Stimulated activated CD4-positive, alpha-beta T cell treated with anti-CD3 and anti-CD28 coated beads, Interleukin-12 subunit alpha, Interleukin-12 subunit beta, amount 100 ng/mL, for 48 hours (primary cell): ENCODE data around the gene C11orf24.
"Not testable (repeated sequence)": the region's sequence is repeated elsewhere in the genome, so short reads cannot be mapped to it uniquely, and the experiment has no call there.

Experiments used
- DNase-seq, 3 donors: peaks; one replicate each; pipeline ENCODE4 v3.0.0-alpha.2; 2020; ENCODE audit warnings: low read depth in 2 of 3, low spot score in 1 of 3

The C11orf24 gene

DNA sequence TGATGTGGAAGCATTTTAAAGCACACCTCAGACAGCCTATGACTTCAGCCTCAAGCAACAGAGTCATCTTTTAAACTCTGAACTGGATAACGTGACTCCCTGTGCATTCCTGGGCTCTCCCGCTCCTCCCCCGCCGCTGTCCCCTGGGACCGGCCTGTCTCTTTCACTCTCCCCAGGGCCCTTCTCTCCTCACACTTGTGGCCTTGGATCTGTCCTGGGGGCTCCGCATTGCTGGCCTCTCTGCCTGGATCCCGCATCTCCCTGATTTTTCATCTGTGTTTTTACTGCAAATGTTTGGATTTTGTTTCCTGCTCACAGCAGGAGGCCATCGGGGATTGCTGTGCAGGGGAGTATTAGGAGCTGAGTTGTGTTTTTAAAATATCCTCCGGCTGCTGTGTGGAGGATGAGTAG lies 15.4 kb downstream of the C11orf24 start:
- no peak for DNase-seq

DNA sequence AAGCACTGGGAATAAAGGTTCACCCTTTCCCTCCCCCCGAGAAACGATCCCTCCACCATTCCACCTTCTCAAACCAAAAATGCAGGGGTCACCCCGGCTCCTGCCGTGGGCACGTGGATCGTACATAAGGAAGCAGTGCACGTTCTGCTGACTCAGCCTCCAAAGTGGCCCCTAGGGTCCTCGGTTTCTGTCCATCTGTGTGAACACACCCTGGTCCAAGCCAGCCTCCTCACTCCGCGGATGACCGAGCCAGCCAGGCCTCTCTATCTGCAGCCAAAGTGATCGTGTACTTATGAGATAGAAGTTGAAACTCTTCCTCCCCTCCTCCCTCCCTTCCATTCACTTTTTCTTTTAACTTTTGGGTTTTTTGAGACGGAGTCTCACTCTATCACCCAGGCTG lies 16.2 kb downstream of the C11orf24 start:
- DNase-seq, result no peak

DNA sequence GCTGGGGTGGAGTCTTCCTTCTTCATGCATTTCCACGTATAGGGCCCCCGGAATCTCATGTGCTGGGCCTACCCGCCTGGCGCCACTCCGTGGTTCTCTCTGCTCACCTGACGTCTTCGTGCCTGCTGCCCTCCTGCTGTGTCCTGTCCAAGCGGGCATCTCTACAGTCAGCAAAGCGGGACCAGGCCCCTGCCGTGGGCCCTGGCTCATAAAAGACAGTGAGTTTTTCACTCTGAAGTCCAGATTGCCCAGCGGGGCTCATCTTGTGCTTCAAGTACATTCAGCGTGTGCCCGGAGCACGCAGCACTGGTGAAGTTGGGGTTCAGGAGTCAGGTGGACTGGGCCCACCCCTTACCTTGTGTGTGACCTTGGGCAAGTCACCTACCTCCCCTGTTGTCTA lies 17.4 kb downstream of the C11orf24 start:
- no peak for DNase-seq

DNA sequence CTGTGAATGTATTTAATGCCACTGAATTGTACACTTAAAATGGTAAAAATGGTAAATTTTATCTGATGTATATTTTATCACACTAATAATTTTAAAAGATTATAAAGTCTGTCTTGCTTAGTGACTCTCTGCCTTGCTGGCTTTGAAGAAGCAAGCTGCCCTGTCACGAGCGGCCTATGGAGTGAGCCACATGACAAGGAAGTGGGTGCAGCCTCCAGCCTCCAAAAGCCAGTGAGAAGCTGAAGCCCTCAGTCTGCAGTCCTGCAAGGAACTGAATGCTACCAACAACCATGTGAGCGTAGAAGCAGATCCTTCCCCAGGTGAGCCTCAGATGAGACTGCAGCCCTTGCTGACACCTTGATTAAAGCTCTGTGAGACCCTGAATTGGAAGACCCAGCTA lies 20.0 kb downstream of the C11orf24 start:
- DNase-seq, result no peak

DNA sequence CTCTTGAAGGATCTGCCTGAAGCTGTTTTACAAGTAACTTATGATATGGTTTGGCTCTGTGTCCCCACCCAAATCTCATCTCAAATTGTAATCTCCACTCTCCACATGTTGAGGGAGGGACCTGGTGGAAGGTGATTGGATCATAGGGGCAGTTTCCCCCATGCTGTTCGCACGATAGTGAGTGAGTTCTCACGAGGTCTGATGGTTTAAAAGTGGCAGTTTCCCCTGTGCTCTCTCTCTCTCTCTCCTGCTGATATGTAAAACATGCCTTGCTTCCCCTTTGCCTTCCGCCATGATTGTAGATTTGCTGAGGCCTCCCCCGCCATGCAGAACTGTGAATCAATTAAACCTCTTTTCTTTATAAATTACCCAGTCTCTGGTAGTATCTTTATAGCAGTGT lies 26.9 kb downstream of the C11orf24 start:
- DNase-seq, result not testable (repeated sequence)

- not testable (repeated sequence) for DNase-seq
Measured at GRCh38 chr11:68243847-68244246, 27.9 kb downstream of the C11orf24 start.

GRCh38 chr11:68242616-68243015 lies 29.2 kb downstream of the C11orf24 start:
- DNase-seq, result no peak

DNA sequence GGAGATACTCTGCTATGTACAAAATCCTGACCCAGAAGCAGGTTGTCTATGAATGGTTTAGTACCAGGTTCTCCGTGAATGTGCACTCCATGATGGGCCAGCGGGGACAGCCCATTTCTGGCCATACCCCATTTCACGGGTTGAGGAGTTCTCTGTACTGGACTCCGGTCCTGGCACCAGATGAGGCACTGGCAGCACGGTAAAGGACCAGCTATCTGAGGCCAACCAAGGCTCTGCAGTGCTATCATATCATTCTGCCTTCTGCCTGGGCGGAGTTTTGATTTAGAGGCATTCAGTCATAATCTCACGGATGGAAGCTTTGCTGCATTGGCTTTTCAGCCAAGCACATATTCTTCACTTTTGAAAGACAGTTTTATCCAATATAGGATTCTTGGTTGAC lies 40.2 kb downstream of the C11orf24 start:
- no peak for DNase-seq

GRCh38 chr11:68229601-68230000 lies 42.2 kb downstream of the C11orf24 start:
- DNase-seq, result no peak

DNA sequence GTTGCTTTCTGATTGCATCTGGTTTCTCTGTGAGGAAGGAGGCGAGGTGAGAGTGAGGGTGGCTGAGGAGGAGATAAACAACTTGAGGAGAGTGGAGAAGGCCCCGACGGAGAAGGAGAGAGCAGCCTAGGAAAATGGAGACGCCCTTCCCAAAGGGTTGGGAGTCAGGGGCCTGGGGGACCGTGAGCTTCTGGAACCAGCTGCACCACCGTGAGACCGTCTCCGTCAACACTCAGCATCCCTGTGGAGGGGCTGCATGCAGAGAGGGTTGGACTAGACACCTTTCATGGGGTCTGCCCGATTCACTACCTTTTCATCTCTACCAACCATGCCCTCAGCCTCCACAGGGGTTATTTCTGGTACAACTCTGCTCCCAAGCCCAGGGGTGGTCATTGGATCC lies 45.4 kb downstream of the C11orf24 start:
- DNase-seq, result no peak

DNA sequence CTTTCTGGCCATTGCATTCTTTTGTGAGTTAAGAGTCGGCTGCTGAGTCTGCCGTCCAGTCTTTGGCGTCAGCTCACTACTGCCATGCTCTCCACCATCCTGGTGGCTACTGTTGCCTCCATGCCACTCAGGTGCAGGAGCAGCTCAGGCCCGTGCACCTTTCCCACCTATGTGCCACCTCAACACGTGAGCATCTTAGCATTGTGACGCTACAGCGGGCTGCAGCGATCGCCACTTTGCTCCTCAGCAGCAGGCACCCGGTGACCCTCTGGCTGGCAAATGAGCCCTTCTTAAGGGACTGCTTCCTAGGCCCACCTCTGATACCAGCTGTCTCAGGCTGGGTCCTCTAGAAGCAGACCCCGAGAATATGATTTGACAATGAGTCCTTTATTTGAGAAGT lies 47.2 kb downstream of the C11orf24 start:
- no peak for DNase-seq

DNA sequence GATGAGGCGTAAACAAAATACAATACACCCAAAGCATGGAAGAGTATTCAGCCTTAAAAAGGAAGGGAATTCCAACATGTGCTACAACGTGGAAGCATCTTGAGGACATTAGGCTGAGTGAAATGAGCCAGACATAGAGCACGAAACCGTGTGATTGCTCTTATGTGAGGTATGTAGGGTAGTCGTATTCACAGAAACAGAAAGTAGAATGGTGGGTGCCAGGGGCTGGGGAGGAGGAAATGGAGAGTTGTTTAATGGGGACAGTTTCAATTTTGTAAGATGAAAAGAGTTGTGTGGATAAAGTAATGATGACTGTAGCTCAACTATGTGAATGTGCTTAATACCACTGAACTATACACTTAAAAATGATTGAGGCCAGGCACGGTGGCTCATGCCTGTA lies 48.5 kb downstream of the C11orf24 start:
- no peak for DNase-seq

DNA sequence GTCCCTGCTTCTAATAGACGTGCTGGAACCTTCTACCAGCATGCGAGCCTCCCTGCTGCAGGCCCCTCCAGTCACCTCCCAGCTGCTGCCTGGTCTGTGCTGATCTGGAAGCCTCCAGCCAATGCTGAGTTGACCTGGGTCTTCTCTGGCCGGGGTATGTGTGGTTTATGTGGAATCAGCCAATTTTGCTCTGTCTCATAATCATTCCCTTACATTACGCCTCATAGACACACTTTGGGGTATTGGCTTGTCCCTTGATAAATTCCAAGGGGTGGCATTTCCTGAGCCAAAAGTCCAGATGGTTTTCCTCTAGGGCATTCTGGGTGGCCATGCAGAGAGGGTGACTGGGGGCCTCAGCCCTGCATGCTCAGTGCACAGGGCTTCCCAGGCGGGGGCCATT lies 50.4 kb downstream of the C11orf24 start:
- DNase-seq, result no peak

- no peak for DNase-seq
Measured at GRCh38 chr11:68216171-68216938, 55.4 kb downstream of the C11orf24 start.

- DNase-seq, result no peak
Measured at GRCh38 chr11:68215524-68216170, 56.1 kb downstream of the C11orf24 start.

DNA sequence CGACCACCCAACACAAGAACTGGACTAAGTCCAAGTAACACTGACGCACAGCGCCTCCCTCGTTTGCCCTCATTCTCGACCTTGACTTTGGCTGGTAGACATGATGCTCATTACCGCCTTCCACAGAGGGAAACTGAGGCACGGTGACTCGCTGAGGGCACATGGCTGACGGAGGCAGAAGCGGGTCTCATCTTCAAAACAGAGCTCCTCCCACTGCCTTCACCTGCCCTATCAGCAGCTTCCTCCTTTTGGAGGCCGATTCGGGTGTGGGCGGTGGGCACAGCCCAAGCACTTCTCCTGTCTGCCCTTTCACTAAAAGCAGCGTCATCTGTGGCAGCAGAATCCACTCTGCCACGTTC lies 56.7 kb downstream of the C11orf24 start:
- DNase-seq, result peak; percentile 16 to 33 (median 30)

DNA sequence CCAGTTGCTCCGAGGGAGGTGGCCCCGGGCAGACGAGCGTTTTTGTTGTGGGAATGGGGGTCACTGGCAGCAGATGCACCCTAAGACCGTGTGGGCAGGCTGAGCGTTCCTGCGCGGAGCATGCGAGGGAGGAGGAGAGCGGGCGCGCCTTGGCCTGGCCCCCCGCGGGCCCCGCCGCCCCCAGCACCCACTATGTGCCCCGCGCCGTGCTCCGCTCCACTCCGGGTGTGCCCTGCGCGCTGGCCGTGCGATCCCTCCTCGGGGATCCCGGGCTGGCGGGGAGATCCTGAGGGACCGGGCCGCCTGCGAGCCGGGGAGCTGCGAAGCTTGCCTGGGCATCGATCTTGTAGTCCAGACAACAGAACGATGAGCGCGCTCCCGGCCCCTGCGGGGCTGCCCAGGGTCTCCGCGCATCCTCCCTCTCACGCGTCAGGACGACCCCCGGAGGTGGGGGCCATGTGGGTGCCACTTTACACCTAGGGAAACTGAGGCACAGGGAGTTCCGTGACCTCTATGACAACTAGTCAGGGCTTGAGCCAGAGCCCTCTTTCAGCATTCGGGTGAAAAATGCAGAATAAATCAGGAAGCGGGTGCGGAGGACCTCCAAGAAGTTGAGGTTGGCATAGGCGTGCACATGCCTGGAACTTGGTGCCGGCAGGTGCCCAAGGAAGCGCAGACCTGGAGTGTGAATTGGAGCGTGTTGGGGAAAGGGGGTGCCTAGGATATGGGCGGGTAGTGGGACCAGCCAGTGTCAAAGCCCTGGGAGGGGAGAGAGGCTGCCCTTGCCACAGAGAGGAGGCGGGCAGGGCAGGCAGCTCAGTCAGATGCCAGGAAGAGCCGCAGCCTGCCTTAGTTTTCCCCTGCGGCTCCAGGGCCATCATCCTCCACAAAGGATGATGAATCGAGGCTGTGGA lies 57.3 kb downstream of the C11orf24 start:
- DNase-seq, result no peak

- DNase-seq, result peak; percentile 48 to 74 (median 55)
Measured at GRCh38 chr11:68213555-68214172, 58.1 kb downstream of the C11orf24 start.

- peak; percentile 21 to 52 (median 26) for DNase-seq
Measured at GRCh38 chr11:68213135-68213515, 58.6 kb downstream of the C11orf24 start, which contains the start of gene KMT5B. Gene KMT5B (minus strand): TSS chr11:68213296. CDS start chr11:68190076, 23,220 bp downstream.

DNA sequence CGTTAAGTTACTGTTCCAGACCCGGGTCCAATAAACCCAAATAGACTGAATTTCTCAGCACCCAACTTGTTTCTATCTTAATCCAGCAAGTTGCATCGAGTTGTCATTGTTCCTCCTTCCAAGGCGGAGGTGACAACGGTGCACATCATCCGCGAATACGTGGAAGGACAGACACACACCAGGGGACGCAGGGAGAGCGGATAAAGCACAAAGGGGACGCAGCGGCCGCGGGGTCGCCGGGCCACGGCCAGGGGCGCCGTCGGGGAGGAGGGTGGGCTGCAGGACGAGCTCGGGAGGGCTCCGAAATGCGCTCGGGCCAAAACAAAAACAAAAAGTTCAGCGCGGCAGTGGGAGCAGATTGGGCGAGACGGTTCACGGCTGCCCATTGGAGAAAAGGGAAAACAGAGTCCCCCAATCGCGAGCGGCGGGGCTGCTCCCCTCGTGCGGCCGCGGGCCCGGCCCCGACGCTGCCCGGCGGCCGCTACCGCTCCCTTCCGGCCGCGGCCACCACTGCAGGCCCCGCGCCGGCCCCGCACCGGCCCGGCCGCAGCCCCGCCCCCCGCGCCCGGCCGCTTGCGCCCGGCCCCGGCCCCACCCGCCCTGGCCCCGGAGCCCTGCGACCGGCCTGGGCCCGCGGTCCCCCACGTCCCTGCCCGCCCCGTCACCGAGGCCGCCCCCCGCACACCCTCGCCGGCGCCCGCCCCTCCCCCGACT lies 59.2 kb downstream of the C11orf24 start:
- peak; percentile 29 to 45 (median 33) for DNase-seq

DNA sequence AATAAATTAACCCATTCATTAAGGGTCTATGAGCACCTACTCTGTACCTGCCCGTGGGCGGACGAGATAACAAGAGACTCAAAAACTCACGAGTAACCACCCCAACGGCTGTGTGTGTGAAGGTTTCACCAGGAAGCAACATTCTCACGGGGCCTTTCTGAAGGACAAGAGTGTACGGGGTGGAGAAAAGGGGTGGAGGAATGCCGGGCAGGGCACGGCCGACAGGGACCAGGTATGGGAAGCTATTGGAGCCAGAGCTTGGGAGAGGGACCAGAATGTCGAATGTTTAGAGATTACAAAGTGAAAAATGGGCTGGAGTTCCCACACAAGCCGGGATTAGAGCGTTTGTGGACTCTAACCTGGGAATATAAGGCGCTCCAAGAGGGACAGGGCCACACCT lies 60.2 kb downstream of the C11orf24 start:
- no peak for DNase-seq
